Head of caudate nucleus (tissue), 42 donors: Measurements from ENCODE around the gene AGT.
"Not testable (repeated sequence)": the region's sequence is repeated elsewhere in the genome, so short reads cannot be mapped to it uniquely, and the experiment has no call there.

Source experiments
- DNase-seq, 42 donors: peaks; one replicate each; pipeline versions ENCODE4 v3.0.0 to v3.0.0-alpha.2; 2020 to 2021; ENCODE audit warnings: mixed read lengths in 7 of 42
- intact Hi-C: fragments of 100-400 bp; cut with DNase I; formaldehyde crosslinking; loops from one replicate; pipeline ENCODE4 v1.15.0; 2022

AGT gene

DNA sequence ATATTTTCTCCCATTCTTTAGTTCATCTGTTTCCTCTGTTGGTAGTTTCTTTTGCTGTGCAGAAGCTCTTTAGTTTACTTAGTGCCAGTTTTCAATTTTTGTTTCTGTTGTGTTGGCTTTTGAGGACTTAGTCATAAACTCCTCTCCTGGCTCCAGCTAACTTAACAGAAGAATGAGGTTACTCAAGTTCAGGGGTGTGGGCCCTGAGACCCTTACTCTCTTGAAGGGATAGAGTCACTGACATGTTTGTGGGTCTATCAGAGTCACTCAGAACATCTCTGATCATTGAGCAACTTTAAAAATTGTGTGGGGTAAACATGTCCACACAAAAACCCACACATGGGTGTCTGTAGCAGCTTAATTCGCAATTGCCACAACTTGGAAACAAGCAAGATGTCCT lies 14.2 kb downstream of the AGT start:
- DNase-seq = no peak
- intact Hi-C loops = no loop called here

DNA sequence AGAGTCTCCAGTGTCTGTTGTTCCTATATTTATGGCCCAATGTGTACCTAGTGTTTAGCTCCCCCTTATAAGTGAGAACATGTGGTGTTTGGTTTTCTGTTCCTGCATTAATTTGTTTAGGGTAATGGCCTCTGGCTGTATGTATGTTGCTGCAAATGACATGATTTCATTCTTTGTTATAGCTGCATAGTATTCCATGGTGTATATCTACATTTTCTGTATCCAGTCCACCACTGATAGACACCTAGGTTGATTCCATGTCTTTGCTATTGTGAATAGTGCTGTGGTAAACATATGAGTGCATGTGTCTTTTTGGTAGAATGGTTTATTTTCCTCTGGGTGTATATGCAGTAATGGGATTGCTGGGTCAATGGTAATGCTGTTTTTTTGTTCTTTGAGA lies 15.0 kb downstream of the AGT start:
- DNase-seq, intact Hi-C loops: not testable (repeated sequence)

DNA sequence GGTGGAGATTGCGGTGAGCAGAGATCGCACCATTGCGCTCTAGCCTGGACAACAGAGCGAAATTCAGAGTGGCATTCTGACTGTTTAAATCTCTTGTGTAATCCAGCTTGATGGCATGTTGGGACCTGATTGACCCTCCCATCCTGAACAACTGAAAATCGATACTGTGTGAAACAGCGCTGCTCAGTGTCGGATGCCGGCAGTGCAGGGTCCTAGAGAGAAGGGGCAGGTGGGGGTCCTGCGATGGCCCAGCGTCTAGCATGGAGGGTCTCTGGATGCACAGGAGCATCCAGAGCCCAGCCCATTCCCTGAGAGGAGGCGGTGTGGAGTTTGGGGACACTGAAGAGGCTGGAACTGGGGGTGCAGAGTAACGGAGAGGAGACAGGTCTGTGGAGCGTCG lies 15.8 kb downstream of the AGT start:
- intact Hi-C loops = no loop called here
- no peak for DNase-seq

DNA sequence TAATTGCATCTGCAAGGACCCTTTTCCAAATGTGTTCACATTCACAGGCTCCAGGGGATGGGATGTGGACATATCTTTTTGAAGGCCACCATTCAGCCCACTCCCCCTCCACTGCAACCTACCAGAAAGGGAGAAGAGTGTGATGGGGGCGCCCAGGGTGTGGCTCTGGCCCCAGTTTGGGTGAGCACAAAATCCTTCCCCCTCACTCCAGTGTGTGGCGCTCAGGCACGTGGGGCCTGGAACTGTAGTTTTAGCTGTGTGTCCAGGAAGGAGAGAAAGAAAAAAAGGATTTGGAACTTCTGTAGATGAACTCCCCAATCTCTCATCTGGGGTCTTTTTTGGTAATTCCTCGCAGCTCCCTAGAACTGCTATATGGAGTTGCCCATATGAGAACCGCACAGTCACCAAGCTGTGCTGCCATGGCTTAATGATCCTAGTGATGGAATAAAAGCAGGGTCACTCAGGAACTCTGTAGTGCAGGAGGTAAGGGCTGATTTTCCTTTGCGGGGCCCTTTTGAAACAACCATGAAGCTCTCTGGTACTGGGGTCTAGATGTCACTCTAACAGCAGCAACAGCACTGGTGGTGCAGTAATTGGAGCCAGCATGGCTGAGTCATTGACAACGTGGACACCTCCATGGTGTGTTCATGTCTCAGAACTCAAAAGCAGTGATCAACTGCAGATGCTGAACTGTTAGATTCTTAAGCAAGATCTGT lies 17.0 kb downstream of the AGT start:
- intact Hi-C loops = no loop called here
- no peak for DNase-seq

DNA sequence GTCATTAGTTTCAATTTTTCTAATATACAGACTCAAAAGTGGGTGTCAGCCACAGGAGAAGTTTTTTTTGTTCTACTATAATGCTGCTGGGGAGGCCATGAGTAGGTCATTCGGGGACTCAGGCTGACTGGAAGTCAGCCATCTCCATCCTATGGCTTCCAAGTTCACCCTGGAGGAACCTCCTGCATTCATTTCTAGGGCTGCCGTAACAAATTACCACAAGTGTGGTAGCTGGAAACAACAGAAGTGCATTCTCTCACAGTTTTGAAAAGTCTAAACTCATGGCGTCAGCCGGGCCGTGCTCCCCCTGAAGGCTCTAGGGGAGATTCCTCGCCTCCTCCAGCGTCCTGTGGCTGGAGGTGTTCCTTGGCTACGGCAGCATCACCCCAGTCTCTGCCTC lies 17.7 kb downstream of the AGT start:
- DNase-seq = no peak
- intact Hi-C loops = no loop called here

DNA sequence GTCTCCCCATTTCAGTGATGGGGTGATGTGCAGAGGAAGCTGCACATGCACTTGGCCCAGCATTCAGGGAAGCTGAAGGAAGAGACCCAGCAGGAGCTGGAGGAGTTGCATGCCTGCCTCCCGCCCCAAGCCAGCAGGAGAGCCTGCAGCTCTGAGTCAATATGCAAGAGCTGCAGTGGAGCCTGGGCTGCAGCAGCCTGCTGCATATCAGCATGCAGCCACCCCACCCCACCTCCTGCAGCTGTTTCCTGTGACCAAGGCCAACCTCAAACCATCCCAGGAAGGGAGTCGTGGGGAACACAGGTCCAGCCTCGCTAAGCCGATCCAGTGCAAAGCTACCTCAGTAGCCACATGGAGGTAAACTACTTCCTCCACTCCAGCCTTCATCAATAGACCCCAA lies 18.9 kb downstream of the AGT start:
- no peak for DNase-seq
- intact Hi-C loops = no loop called here

DNA sequence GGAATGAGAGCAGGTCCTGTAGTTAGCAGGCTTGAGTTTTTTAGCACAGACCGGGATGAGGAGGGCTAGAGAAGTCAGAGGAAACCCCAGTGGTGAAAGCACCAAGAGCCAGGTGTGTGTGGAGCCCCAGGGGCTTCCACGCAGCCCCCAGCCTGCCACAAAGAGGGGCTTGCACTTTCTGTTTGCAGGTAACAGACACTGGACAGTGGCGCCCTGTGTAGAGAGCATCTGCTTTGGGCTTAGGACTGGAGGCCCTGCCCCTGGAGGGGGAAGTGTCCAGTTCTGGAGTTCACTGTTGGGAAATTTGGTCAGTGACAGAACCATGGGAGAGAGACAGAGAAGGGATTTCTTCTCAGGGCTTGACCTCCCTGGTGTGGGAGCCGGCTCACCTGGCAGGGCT lies 19.5 kb downstream of the AGT start:
- intact Hi-C loops = no loop called here
- no peak for DNase-seq

DNA sequence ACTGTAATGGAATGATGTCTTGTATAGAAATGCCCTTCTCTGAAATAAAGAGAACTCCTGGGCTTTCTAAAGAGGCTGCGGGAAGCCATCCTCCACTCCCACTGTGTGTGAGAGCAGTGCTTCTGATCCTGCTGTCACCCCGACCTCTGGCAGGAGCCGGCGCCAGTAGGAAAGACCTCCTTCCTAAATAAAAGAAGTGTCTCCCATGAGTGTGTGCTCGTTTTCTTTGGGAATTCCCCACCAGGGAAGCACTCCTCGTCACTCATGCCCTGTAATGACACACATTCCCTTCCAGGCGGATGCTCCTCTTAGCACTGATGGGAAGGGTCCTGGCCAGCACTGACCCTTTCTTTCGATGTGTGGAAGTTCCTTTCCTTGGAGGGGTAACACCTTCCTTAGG lies 20.1 kb downstream of the AGT start:
- intact Hi-C loops = no loop called here
- DNase-seq = no peak

DNA sequence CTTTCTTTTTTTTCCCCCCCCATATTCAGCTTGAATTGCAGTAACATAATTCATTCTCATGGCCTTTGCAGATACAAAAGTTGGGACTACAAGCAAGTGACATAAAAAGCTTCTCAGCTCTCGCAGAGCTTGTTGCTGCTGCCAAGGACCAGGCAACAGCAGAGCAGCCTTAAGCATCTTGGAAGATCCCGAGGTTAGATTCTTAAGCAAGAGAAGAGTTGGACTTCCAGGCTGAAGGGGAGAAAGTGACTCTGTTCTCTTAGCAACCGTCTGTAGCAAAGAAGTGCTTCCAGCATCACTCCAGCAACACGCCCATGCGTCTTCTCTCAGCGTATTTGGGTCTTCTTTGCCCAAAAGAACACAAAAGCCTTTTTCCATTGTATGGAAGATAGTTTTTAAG lies 20.7 kb downstream of the AGT start:
- intact Hi-C loops = no loop called here
- DNase-seq = peak in 2 of 42 donors; percentile 46 to 58

DNA sequence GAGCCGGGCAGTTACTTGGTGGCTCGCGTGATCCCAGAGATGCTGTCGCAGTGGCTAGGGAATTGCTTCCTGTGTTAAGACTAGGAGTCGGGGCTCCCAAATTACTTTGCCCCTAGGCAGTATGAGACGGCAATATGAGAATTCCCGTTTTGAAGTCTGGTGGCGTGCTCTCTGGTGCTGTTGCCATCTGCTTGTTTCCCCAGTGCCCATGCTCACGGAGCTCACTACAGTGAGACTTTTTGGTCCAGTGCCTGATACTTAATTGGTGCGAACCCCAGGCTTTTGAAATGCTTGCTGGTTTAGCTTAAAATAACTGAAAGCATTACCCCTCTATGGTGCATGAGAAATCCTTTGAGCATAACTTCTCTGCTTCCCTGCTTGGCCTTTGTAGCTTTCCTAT lies 22.3 kb downstream of the AGT start:
- DNase-seq = no peak
- intact Hi-C loops = no loop called here

DNA sequence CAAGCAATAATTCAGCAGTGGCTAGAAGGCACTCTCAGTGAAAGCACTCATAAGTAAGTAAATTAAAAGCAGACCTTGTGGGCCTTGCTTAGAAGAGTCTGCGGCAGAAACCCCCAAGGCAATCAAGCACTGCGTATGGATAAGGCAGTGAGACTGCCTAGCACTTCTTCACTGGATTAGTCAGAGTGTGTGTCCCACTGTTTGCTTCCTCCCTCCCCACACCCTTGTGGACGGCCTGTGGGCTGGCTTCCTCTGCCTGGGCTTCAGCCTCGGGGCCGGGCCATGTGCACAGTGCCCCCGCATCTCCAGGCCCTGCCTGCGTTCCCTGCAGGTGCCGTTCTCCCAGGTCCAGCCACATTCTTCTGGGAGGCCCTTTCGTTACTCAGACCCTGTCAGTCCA lies 23.8 kb downstream of the AGT start:
- no peak for DNase-seq
- intact Hi-C loops = no loop called here

DNA sequence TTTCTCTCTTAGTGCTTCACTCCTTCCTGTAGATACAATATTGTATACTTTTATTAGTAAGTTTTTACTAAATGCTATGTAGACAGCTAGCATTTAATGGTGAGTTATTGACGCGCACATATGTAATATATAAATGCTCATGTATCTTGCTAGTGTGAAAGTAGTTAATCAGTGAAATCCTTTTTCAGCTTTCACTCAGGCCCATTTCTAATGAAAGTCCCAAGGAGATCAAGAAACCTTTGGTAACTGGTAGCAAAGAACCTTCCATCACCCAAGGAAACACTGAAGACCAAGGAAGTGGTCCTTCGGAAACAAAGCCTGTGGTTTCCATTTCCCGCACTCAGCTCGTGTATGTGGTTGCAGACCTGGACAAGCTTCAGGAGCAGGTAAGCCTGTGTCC lies 27.2 kb downstream of the AGT start:
- intact Hi-C loops = no loop called here
- no peak for DNase-seq

DNA sequence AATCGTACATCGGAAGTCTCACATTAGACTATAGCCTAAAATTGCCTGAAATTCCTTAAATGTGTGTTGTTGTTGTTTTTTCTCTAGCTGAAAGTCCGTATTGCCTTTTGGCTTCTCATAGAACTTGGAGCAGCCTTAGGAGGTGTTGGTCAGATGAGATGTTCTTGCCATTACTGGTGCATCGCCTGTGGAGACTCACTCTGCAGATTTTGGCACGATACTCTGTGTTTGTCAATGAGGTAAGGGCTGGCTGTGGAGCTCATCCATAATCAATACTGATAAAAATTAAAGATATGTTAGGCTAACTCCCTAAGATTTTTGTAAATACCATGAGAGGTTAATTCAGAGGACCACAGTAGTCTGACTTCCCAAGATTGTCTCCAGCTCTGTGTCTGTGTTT lies 28.9 kb downstream of the AGT start:
- intact Hi-C loops = no loop called here
- no peak for DNase-seq

DNA sequence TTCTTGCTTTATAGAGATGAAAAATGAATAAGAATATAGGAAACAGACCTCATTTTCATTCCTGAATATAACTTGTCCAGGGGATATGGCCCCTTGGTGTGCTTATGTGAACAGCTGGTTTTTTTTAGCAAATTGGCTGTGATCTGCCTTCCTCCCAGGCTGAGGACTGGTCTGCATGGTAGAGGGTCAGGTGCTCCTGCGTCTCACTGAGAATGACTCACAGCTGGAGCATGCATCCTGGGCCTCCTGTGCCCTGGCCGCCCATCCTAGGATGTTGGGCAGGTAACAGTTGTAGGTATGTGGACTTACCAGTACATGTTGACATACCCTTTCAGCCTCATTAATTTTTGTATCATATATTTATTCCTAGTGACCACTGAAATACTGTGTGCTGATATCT lies 29.8 kb downstream of the AGT start:
- DNase-seq = no peak
- intact Hi-C loops = no loop called here

DNA sequence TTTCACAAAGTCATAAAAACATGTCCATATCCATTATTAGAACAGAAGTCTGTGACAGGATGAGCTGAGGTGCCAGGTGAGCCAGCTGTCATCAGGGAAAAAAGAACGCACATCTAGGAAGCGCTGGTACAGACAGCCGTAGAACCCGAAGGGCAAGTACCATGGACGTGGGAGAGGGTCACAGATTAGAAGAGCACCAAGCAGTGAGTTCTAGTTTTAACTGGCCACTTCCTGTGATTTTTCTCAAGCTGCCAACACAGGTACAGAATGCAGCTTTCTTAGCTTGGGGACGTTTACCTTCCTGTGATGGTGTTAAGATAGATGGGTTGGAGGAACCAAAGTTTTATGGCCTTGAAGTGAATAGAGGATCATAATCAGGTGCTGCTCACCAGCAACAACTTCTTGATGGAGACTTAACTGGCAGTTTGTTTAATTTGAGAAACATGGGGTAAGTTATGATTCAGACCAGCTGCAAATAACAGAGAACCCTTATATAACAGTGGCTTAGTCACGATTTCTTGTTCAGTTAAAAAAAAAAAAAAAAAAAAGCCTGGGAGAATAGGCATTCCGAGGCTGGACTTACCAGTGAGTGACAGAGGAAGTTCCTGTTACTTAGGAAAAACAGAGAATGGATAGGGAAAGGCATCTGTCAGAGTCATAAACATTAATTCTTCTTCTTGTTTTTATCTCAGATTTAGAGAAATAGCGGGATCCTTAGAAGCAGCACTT lies 30.9 kb downstream of the AGT start:
- intact Hi-C loops = no loop called here
- no peak for DNase-seq

DNA sequence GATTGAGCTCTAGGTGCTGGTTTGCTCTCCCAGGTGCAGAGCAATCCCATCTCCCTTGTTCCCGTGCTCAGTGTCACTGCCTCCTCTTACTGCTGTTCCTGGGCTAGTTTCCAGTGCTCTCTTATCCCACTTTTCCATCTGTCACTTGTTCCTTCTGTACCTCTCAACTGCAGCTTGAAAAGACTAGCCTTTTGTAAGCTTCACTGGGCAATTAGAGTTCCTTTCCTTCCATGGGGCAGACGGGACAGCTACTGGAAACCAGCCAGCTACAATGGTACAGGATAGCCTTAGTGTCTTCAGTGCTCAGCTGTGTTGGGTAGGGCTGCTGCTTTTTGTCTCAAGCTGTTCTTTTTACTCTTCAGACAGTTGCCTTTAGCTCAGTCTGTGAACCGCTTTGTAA lies 31.6 kb downstream of the AGT start:
- peak in 28 of 42 donors; percentile 21 to 81 (median 58) for DNase-seq
- intact Hi-C loops = no loop called here

DNA sequence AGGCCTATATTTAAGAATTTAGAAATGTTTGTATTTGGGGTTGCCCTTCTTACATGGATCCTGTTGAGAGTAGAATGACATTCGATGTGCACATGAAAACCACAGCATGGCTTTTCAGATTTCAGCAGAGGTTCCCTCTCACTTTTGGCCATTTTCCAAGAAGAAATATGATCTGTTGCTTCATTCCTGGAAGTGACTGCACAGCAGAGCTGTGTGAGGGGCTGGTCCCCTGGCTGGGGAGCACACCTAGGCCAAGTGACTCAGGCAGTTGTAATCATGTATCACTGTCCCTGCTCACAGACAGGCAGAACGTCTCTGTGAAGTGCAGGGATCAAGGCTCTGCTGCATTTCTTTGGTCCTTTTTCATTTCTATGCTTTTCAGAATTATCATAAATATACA lies 32.3 kb downstream of the AGT start:
- DNase-seq = no peak

DNA sequence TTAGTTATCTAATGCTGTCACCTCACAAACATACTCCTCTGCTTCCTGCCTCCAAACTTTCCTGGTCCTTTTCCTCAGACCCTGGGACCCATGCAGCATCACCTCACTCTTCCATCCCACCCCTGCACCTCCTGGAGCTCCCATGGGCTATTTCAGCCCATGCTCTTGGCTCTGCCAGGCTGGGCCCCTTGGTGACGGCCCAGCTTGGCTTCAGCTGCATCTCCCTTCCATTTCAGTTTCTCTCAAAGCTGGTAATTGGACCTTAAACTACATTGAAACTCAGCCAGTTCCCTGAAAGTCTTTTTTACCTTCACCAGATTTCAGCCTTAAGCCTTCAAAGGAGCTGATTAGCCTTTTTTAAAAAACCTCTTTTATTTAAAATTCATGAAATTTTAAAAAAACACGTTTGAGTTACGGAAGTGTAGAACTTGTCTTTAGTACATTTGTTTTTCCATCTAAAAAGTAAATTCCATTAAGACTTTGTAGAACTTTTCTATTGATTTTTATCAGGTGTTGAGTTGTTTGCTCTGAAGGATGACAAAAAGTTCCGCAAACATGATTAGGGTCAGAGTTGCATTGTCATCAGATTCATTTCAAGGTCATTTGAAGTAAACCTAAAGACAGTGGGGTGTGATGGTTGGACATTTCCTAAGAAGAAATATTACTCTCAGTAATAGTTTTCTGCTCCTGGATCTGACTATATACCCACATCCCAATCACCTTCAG lies 33.5 kb downstream of the AGT start:
- DNase-seq = no peak
- intact Hi-C loops = no loop called here

More for the DNA sequence above, 32.3 kb downstream of the AGT start:
- intact Hi-C loops = no loop called here

DNA sequence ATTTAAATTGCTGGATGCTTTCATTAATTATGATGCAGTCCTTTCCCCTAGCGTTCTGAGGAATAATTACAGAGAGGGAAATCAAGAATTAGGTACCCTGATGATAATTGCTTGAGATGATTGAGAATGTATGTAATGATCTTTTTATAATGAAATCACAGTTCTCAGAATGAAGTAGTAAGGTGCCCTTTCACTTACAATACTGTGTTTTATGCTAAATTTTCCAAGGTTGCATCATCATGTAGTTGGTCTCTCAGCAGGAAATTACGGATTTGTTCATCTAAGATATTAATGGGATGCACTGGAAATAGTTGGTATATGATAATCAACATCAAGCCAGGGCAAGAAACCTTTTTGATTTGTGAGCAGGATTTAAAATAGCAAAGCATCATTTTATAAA lies 34.1 kb downstream of the AGT start:
- intact Hi-C loops = no loop called here
- no peak for DNase-seq

DNA sequence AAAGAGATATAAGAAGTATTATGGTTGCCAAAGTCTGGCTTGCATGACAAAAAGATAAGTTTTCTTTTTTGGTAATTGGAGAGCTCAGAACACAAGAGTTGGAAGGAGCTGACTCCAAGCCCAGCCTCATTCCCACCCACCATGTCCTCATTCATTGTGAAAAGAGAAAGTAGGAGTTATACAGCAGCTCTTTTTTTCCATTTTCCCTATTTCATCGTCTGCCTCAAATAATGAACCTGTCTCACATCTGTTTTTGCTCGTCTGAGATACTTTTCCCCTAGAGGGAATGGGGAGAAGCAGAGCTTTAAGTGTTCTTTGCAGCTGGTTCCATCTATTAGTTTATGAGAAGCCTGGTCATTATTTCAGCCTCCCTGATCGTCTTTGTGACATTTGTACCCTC lies 34.7 kb downstream of the AGT start:
- intact Hi-C loops = no loop called here
- peak in 8 of 42 donors; percentile 37 to 75 (median 50) for DNase-seq

DNA sequence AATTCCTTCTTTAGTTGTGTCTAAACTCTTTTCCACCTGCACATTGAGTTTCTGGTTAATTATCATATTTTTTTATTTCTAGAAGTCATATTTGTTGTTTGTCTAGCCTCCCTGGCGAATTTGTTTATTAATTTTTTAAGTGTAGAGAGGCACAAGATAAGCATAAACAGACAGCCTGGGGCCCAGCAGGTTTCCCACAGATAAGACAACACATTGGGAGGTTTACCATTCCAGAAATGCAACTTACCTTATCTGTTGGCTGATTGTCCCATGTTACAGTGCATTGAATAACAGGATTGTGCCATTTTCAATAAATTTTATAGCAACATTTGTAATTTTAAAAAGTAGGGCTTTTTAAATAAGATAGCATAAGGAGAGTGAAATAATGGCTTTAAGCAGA lies 36.7 kb downstream of the AGT start:
- intact Hi-C loops = no loop called here

More for the DNA sequence above, 36.7 kb downstream of the AGT start:
- DNase-seq = no peak
